ENCODE results near the gene XRCC4.

XRCC4 gene

DNA sequence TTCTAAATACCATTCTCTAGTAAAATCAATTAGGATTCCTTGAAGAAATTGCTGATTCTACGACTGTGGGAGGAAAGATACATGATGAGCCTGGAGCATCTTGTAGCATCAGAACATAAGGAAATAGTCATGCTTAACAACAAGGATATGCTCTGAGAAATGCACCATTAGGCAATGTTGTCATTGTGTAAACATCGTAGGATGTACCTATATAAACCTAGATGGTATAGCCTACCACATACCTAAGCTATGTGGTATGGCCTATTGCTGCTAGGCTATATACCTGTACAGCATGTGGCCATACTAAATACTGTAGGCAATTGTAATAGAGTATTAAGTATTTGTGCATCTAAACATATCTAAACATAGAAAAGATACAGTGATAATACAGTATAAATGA lies 316.8 kb downstream of the XRCC4 start:
- FAIRE-seq, result no peak

DNA sequence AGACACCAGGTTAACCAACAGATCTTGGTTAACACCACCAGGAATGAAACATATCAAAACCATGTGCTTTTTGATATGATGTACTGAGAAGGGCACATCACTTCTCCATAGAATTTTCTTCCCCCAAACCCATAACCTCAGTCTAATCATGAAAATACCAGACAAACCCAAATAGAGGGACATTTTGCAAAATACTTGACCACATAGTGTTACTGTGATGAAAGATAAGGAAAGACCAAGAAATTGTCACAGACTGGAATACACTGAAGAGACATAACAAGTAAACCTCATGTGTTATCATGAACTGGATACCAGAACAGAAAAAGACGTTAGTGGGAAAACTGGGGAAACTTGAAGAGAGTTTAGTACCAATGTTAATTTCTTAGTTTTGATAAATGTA lies 319.3 kb downstream of the XRCC4 start:
- FAIRE-seq, result no peak

DNA sequence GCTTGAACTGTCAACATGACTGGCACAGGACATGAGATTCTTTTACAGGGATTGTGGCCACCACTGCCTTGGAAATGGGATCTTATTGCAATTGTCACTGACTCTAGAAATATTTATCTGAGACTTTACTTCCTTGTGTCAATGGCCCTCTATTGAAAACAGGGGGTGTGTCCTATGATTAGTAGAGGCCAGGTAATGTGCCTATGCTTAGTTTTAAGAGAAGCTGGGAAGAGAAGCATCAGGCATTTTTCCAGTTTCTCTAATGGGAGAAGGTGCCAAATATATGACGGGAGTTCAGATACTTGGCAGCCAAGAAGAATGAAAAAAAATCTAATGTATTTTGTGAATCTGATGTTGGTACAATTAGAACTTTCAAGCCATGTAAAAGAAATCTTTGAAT lies 320.3 kb downstream of the XRCC4 start:
- no peak for FAIRE-seq

DNA sequence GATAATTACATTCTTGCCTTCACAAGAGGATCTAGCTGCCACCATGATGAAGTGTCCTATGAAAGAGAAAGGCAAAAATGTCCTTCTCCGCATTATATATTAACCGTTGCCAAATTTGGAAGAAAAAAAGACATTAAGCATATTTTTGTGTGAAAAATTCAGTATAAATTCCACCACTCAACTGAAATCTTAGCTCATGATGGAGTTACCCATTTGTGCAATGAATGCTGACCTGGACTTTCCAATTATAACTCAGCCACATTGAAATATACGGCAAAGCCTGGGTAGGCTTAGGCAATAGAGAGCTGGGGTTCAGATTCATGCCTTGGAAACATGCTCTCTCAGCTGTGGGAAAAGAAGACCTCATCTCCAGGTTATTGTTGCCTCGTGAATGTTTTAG lies 322.9 kb downstream of the XRCC4 start:
- no peak for FAIRE-seq

DNA sequence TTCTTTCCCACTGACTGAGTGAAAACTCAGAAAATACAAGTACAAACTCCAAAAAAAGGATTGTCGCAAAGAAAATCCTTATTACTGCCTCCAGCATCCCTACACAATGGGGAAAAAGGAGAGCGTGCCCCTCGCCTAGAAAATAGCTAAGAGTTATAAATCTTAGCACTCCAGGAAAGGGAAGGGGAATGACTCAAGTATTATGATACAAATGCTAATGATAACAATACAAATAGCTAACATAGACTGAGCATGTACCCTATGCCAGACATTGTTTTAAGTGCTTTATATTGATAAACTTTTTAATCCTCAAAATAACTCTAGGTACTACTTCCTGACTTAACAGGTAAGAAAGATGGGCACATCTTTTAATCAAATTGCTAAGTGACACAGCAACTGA lies 323.4 kb downstream of the XRCC4 start:
- FAIRE-seq, result no peak

DNA sequence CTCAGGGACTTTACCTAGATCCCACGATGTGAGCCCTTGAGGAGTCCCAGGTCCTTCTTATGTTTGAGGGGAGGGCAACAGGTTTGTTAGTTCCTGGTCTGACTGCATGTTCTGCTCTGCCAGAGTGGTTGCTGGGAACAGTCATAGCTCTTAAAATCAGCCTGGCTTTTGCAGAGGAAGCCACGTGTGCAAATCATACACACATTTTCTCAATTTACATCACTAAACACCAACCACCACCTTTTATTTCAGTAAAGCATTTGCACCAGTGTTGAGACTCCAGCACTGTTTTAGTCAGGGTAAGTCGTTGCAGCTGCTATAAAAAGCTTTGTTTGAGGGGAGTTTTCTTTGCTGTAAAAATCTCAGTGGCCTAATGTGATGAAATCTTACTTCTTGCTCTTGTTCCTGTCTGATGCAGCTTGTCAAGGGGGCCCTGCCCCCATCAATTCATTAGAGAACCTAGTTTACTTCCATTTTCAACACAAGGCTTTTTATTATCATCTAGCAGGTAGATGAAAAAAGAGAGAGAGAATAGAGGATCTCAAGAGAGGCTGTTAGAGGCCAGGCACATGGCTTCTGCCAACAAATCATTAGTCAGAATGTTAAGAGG lies 323.9 kb downstream of the XRCC4 start:
- no peak for FAIRE-seq

DNA sequence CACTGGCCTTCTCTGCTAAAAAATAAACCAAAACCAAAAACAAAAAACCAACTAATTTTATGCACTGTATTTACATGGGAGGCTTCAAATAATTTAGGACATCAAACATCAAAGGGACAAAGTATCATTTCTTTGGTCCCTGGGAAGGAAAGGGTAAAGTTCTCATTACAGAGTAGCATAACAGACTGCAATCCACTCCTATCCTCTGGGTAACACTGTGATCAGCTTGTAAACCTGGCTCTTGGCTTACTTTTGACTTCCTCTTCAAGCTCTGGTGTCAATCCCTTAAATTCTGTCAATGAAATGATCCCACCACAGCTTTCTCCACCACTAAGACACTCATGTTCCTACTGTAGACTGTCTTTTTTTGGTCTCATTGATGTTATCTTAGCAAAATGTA lies 324.4 kb downstream of the XRCC4 start:
- no peak for FAIRE-seq
